Pancreas (tissue), 10 donors: Measurements from ENCODE around the gene EXO1. TPM values are rescaled to one million over a fixed set of nuclear protein-coding genes. Genes with fewer than 3 reads are reported as not detected.
A peak's percentile ranks its signal among the peaks of the same experiment; 100 is the strongest.

Experiments
- ATAC-seq, 4 donors: fragments of 200-7000 bp; cut with Tn5 transposase; one replicate each; pipeline versions ENCODE4 v1.8.0 to v1.9.1; 2020; ENCODE audit warnings: mild to moderate bottlenecking in 4 of 4, moderate library complexity in 4 of 4
- DNase-seq, 6 donors: peaks; one replicate each; pipeline ENCODE4 v3.0.0-alpha.2; 2020
- FAIRE-seq: peaks from 2 replicates; lab custom pipeline; 2012; peaks lifted over from hg19 to GRCh38; lab: Jason Lieb, UNC
- H3K27ac ChIP-seq, 4 donors: fragments of 200-600 bp; sonication (generic); 1 replicate in 3 of 4; 2 replicates in 1 of 4; pipeline versions ENCODE4 v1.5.0 to v1.8.0; 2020
- H3K27me3 ChIP-seq, 4 donors: fragments of 200-600 bp; one replicate each; pipeline ENCODE4 v1.8.0; 2021
- H3K36me3 ChIP-seq, 3 donors: fragments of 200-600 bp; sonication (generic) in 1 of 3; one replicate each; pipeline versions ENCODE4 v1.5.0 to v1.8.0; 2020 to 2021
- H3K4me1 ChIP-seq, 3 donors: fragments of 200-600 bp; one replicate each; pipeline ENCODE4 v1.8.0; 2021
- H3K4me3 ChIP-seq, 4 donors: fragments of 200-600 bp; sonication (generic) in 2 of 4; one replicate each; pipeline versions ENCODE4 v1.5.0 to v1.8.0; 2020 to 2021
- H3K9me3 ChIP-seq, 4 donors: fragments of 200-600 bp; one replicate each; pipeline ENCODE4 v1.8.0; 2021
- CTCF ChIP-seq, 4 donors: fragments of 200-600 bp; sonication (generic) in 3 of 4; IDR thresholded peaks; one replicate each; pipeline versions ENCODE4 v1.5.0 to v1.8.0; 2021; ENCODE audit warnings: antibody characterized with exemption in 4 of 4
- WGBS, 2 donors: extraction: QIAGEN DNeasy Blood & Tissue Kit; methylation state at CpG; one replicate each; pipeline ENCODE4 v1.1.7; 2013; 5-methylcytosine and 5-hydroxymethylcytosine counted together
- intact Hi-C, 3 donors: fragments of 100-400 bp; cut with DNase I; formaldehyde crosslinking; loops; one replicate each; pipeline versions ENCODE4 v1.11.1 to v1.14.2; 2022
- polyA plus RNA-seq, 2 donors: library from polyadenylated mRNA; stranded (reverse); fragments of 200-250 nt; gene quantifications; one replicate each; pipeline ENCODE4 v1.2.3, GENCODE V29; 2013
- total RNA-seq, 6 donors: library from RNA; stranded (reverse); fragmentation: NEBNext Ultra II Directional in 4 of 6; extraction: Animal tissue kit (Norgen Biotek cat#: 25700) in 4 of 6; gene quantifications; one replicate each; pipeline versions ENCODE4 v1.2.1 to v1.2.4, GENCODE V29; 2021 to 2023
- donor health status: healthy with polysubstance abuse.
- donor health status: DM: no; HTN: no; CAD: no; lungs with moderate emphysema.
- donor health status: DM: no; HTN: no; CAD: no.
- donor health status: control.
- donor health status: control.
- donor health status: Bipolar disorder and iron deficiency.
- donor health status: DM: yes; HTN: yes; CAD: no.
- donor health status: DM: no; HTN: no; CAD: no.
- donor health status: DM: no; HTN: no; CAD: no.
- donor health status: DM: yes; HTN: yes; CAD: no.

The EXO1 gene
- total and polyA plus RNA-seq, 8 donors = 0.08 to 0.84 (median 0.34) TPM; not detected in 2

DNA sequence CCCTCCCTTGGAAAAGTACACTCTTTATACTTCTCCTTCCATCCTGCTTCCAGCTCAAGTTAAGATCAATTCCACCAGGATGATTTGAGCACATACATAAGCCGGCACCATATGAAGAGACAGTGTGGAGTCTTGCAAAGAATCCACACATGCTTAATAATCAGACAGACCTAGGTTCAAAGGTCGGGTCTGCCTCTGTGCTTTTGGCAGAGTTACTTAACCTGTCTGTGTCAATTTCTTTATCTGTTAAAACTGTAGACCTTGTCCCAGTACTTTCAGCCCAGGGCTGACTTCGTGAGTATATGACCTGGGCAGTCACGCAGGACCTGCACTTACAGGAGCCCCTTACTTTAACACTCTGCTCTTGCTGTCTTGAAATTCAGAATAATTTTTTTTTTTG, 79.3 kb downstream of the EXO1 start:
- Histone ChIP-seq H3K4me3 (no peak overlapping the region), H3K9me3 (no peaks in the 10 kb centered on the region), H3K4me1 (no peaks in the 10 kb centered on the region), H3K36me3 (no peaks in the 10 kb centered on the region), H3K27me3 (no peaks in the 10 kb centered on the region), H3K27ac (no peak overlapping the region)
- FAIRE-seq = no peak
- intact Hi-C loops = no loop called here
- 37 to 56% methylated on average over 4 of the region's 4 CpGs for WGBS, 2 donors
- DNase-seq = no peak
- no peak for ATAC-seq
- no peak for TF ChIP-seq CTCF (IDR thresholded peaks at IDR 0.05)

GRCh38 chr1:241932845-241933244, 84.8 kb downstream of the EXO1 start:
- WGBS, 2 donors = 62 to 78% methylated on average over 6 of the region's 6 CpGs

DNA sequence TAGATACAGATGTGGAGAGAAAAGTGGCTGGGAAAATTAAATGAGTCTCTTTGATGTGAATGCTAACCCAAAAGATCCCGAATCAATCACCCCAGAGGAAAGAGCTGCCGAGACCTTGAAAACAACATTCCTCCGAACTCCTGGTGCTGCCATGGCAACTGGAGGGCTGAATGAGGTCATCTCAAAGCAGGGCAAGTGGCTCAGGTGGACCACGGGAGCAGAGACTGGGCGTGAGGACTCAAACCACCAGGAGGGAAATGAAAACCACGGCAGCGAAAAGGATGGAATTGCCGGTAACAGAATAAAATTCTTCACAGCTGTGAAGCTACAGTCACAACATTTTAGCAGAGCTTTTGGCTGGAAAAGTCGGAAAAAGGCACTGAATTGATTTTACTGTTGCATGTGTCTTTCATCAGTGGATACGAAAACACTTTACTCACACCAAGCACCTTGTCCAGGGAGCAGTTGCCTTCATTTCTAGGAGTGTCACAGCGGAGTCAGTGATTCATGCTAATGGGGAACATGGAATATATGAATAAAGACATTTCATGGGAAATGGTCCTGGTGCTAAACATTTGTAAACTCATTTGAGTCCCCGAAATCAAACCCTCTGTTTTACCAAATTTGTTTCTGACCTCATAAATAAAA, 86.3 kb downstream of the EXO1 start:
- FAIRE-seq (no peak), DNase-seq (peak in 3 of 6 donors; percentile 28 to 35 (median 34)), ATAC-seq (peak in 3 of 4 donors; percentile 52 to 73 (median 54))
- H3K4me3 ChIP-seq = no peak overlapping the region
- H3K36me3 ChIP-seq = no peaks in the 10 kb centered on the region
- intact Hi-C loops = no loop called here
- no peaks in the 10 kb centered on the region for H3K4me1 ChIP-seq
- 22 to 23% methylated on average over 12 of the region's 12 CpGs for whole genome bisulfite sequencing, 2 donors
- H3K27me3 ChIP-seq = no peaks in the 10 kb centered on the region
- no peak overlapping the region for H3K27ac ChIP-seq
- TF ChIP-seq CTCF (IDR thresholded peaks at IDR 0.05) = no peak
- H3K9me3 ChIP-seq = no peaks in the 10 kb centered on the region

More at GRCh38 chr1:241932845-241933244, 84.8 kb downstream of the EXO1 start:
- ATAC-seq (no peak), DNase-seq (no peak), FAIRE-seq (no peak)
- H3K27me3 ChIP-seq = no peaks in the 10 kb centered on the region
- no peak for TF ChIP-seq CTCF (IDR thresholded peaks at IDR 0.05)
- no peak overlapping the region for H3K4me3 ChIP-seq
- H3K27ac ChIP-seq = no peak overlapping the region
- H3K36me3 ChIP-seq = no peaks in the 10 kb centered on the region
- H3K9me3 ChIP-seq = no peaks in the 10 kb centered on the region
- intact Hi-C loops = no loop called here
- no peaks in the 10 kb centered on the region for H3K4me1 ChIP-seq

- FAIRE-seq = no peak
- H3K9me3 ChIP-seq = no peaks in the 10 kb centered on the region
- H3K27ac ChIP-seq = no peak overlapping the region
- intact Hi-C loops = no loop called here
- H3K4me1 ChIP-seq = no peaks in the 10 kb centered on the region
- WGBS, 2 donors = 53 to 57% methylated on average over 7 of the region's 7 CpGs
- DNase-seq = no peak
- H3K4me3 ChIP-seq = no peak overlapping the region
- H3K36me3 ChIP-seq = no peaks in the 10 kb centered on the region
- TF ChIP-seq CTCF (IDR thresholded peaks at IDR 0.05) = no peak
- no peaks in the 10 kb centered on the region for H3K27me3 ChIP-seq
- no peak for ATAC-seq
These were observed 86.9 kb downstream of the EXO1 start for GRCh38 chr1:241934866-241935265.

Other genes starting within 250 kb of the EXO1 start
- gene CHML, start 207.8 kb upstream of the EXO1 start, total RNA-seq = 1 to 10 TPM; 1.7 to 6.3 (median 3.6) TPM
- 1 to 10 TPM in 1 of 2 donors, under 1 TPM in 1; 0.68 to 1.2 TPM for gene CHML, start 207.8 kb upstream of the EXO1 start, polyA plus RNA-seq
- 10 to 100 TPM in 1 of 6 donors, 1 to 10 TPM in 5; 1.2 to 12.8 (median 3.2) TPM for gene OPN3, start 207.8 kb upstream of the EXO1 start, total RNA-seq
- gene OPN3, start 207.8 kb upstream of the EXO1 start, polyA plus RNA-seq = 1 to 10 TPM; 2.4 to 3.5 TPM
- gene WDR64, start 195.9 kb upstream of the EXO1 start, total RNA-seq = not detected
- gene WDR64, start 195.9 kb upstream of the EXO1 start, polyA plus RNA-seq = not detected
- gene BECN2, start 109.6 kb downstream of the EXO1 start, total RNA-seq = not detected
- gene BECN2, start 109.6 kb downstream of the EXO1 start, polyA plus RNA-seq = not detected
- under 1 TPM in 1 of 6 donors, not detected in 5; 0.93 TPM for gene MAP1LC3C, start 150.9 kb downstream of the EXO1 start, total RNA-seq
- under 1 TPM; 0.35 to 0.38 TPM for gene MAP1LC3C, start 150.9 kb downstream of the EXO1 start, polyA plus RNA-seq